Neural cell (in vitro differentiated cells): Measurements from ENCODE around the gene ADAMTS2. TPM values are rescaled to one million over a fixed set of nuclear protein-coding genes. Genes with fewer than 3 reads are reported as not detected.

Source experiments
- H2AFZ ChIP-seq: fragments of 200-600, 300-800 bp; sonication (generic), shearing (Covaris generic); 2 replicates; pipeline ENCODE4 v1.6.0; 2014; ENCODE audit warnings: low read depth, mild to moderate bottlenecking, antibody characterized with exemption, low read length, moderate library complexity
- H3F3A ChIP-seq: fragments of 200-600 bp; shearing (Covaris generic); 2 replicates; pipeline ENCODE4 v1.6.1; 2016; ENCODE audit warnings: mild to moderate bottlenecking, moderate library complexity, mixed read lengths, antibody characterized with exemption, low read length; ENCODE audit not compliant: insufficient read depth, poor library complexity, severe bottlenecking
- H3K27ac ChIP-seq: fragments of 200-600, 300-800 bp; sonication (generic), shearing (Covaris generic); 2 replicates; pipeline ENCODE4 v1.5.1; 2014; ENCODE audit warnings: mild to moderate bottlenecking, low read length, moderate library complexity
- H3K27me3 ChIP-seq: fragments of 300-800, 200-600 bp; sonication (generic), shearing (Covaris generic); 2 replicates; pipeline ENCODE4 v1.6.0; 2014; ENCODE audit warnings: mild to moderate bottlenecking, low read depth, low read length, moderate library complexity; ENCODE audit not compliant: insufficient read depth
- H3K36me3 ChIP-seq: fragments of 300-800, 200-600 bp; sonication (generic), shearing (Covaris generic); 2 replicates; pipeline ENCODE4 v1.5.1; 2014; ENCODE audit warnings: mild to moderate bottlenecking, antibody characterized with exemption, low read length, moderate library complexity; ENCODE audit not compliant: insufficient read depth
- H3K4me2 ChIP-seq: fragments of 300-800, 200-600 bp; sonication (generic), shearing (Covaris generic); 2 replicates; pipeline ENCODE4 v1.6.0; 2014; ENCODE audit warnings: mild to moderate bottlenecking, low read length
- H3K4me3 ChIP-seq: fragments of 300-800, 200-600 bp; sonication (generic), shearing (Covaris generic); 2 replicates; pipeline ENCODE4 v1.5.1; 2014; ENCODE audit warnings: mild to moderate bottlenecking, low read length, moderate library complexity
- H3K79me2 ChIP-seq: fragments of 200-600 bp; shearing (Covaris generic); replicated peaks from 2 replicates; pipeline ENCODE4 v1.6.0; 2014; ENCODE audit warnings: mild to moderate bottlenecking, low read length, moderate library complexity; ENCODE audit not compliant: insufficient read depth
- H3K9ac ChIP-seq: fragments of 300-800, 200-600 bp; sonication (generic), shearing (Covaris generic); 2 replicates; pipeline ENCODE4 v1.6.1; 2016; ENCODE audit warnings: mild to moderate bottlenecking, low read length, mixed read lengths
- H3K9me2 ChIP-seq: fragments of 200-600 bp; shearing (Covaris generic); 2 replicates; pipeline ENCODE4 v1.6.1; 2016; ENCODE audit warnings: mild to moderate bottlenecking, low read length, mixed read lengths; ENCODE audit not compliant: insufficient read depth
- H3K9me3 ChIP-seq: fragments of 200-600, 300-800 bp; sonication (generic), shearing (Covaris generic); 2 replicates; pipeline ENCODE4 v1.6.1; 2016; ENCODE audit warnings: mild to moderate bottlenecking, mixed run types, low read length, moderate library complexity, mixed read lengths
- H4K20me1 ChIP-seq: fragments of 200-600 bp; shearing (Covaris generic); 2 replicates; pipeline ENCODE4 v1.6.1; 2016; ENCODE audit warnings: mild to moderate bottlenecking, mixed run types; ENCODE audit not compliant: insufficient read depth
- CTCF ChIP-seq: fragments of 450-650 bp; IDR thresholded peaks from 2 replicates; pipeline ENCODE4 v1.5.1; 2014; ENCODE audit warnings: antibody characterized with exemption, mild to moderate bottlenecking, moderate library complexity; ENCODE audit not compliant: poor library complexity, severe bottlenecking
- EP300 ChIP-seq: fragments of 450-650 bp; conservative IDR thresholded peaks from 2 replicates; pipeline ENCODE4 v1.6.1; 2014; ENCODE audit warnings: antibody characterized with exemption, mild to moderate bottlenecking, moderate library complexity; ENCODE audit not compliant: poor library complexity, severe bottlenecking
- EZH2 ChIP-seq: fragments of 200-600, 300-800 bp; shearing (Covaris generic), sonication (generic); IDR thresholded peaks from 2 replicates; pipeline ENCODE4 v1.6.1; 2014; ENCODE audit warnings: antibody characterized with exemption, low read length, borderline replicate concordance, mild to moderate bottlenecking; ENCODE audit not compliant: insufficient read depth, poor library complexity, severe bottlenecking
- MXI1 ChIP-seq: fragments of 450-650 bp; conservative IDR thresholded peaks from 2 replicates; pipeline ENCODE4 v1.6.1; 2014; ENCODE audit warnings: antibody characterized with exemption, mild to moderate bottlenecking; ENCODE audit not compliant: poor library complexity, severe bottlenecking
- POLR2AphosphoS5 ChIP-seq: IDR thresholded peaks from 2 replicates; pipeline ENCODE4 v1.6.1; 2012
- RAD21 ChIP-seq: fragments of 450-650 bp; conservative IDR thresholded peaks from 2 replicates; pipeline ENCODE4 v1.6.1; 2014; ENCODE audit warnings: antibody characterized with exemption, mild to moderate bottlenecking, moderate library complexity
- REST ChIP-seq: IDR thresholded peaks from 2 replicates; pipeline ENCODE4 v1.6.1; 2012; ENCODE audit warnings: borderline replicate concordance
- SMC3 ChIP-seq: fragments of 450-650 bp; conservative IDR thresholded peaks from 2 replicates; pipeline ENCODE4 v1.6.1; 2014; ENCODE audit warnings: antibody characterized with exemption, mild to moderate bottlenecking, moderate library complexity; ENCODE audit not compliant: poor library complexity
- TAF1 ChIP-seq: IDR thresholded peaks from 2 replicates; pipeline ENCODE4 v1.6.1; 2012; ENCODE audit warnings: low read depth
- polyA plus RNA-seq: library from polyadenylated mRNA; depleted of rRNA; stranded (reverse); fragments of >200 nt; gene quantifications from 2 replicates; pipeline ENCODE4 v1.2.3, GENCODE V29; 2014

The ADAMTS2 gene
- polyA plus RNA-seq, 1 donor from 2014 or later, result 0.61 TPM

GRCh38 chr5:179266291-179267070, 78.8 kb downstream of the ADAMTS2 start:
- no peaks in the 10 kb centered on the region for H3K27me3 ChIP-seq
- no peaks in the 10 kb centered on the region for H3K9me3 ChIP-seq
- no peak overlapping the region for H3K9ac ChIP-seq
- H3K36me3 ChIP-seq, result no peaks in the 10 kb centered on the region
- TF ChIP-seq CTCF (no peak), MXI1 (no peak), RAD21 (no peak), EP300 (no peak), TAF1 (no peak), SMC3 (no peak), EZH2 (no peak), REST (no peak), POLR2AphosphoS5 (no peak)
- H3F3A ChIP-seq, result no peaks in the 10 kb centered on the region
- no peak overlapping the region for H2AFZ ChIP-seq
- H3K4me3 ChIP-seq, result no peak overlapping the region
- no peaks in the 10 kb centered on the region for H4K20me1 ChIP-seq
- no peak overlapping the region for H3K27ac ChIP-seq
- no peaks in the 10 kb centered on the region for H3K79me2 ChIP-seq
- H3K4me2 ChIP-seq, result no peak overlapping the region
- H3K9me2 ChIP-seq, result no peaks in the 10 kb centered on the region

- H3K4me2 ChIP-seq, result no peak overlapping the region
- H3K4me3 ChIP-seq, result no peak overlapping the region
- no peak overlapping the region for H3K9ac ChIP-seq
- H4K20me1 ChIP-seq, result no peaks in the 10 kb centered on the region
- no peaks in the 10 kb centered on the region for H3K9me2 ChIP-seq
- H3F3A ChIP-seq, result no peaks in the 10 kb centered on the region
- no peaks in the 10 kb centered on the region for H3K27me3 ChIP-seq
- H3K27ac ChIP-seq, result no peak overlapping the region
- H3K9me3 ChIP-seq, result no peaks in the 10 kb centered on the region
- no peaks in the 10 kb centered on the region for H3K36me3 ChIP-seq
- TF ChIP-seq CTCF (no peak), RAD21 (no peak), TAF1 (no peak)
- no peaks in the 10 kb centered on the region for H3K79me2 ChIP-seq
- H2AFZ ChIP-seq, result no peak overlapping the region
Observed at GRCh38 chr5:179265514-179266290, 79.6 kb downstream of the ADAMTS2 start.
